ENCODE results near the gene FSTL3. TPM values are rescaled to one million over a fixed set of nuclear protein-coding genes. Genes with fewer than 3 reads are reported as not detected.

The FSTL3 gene
- total and polyA plus RNA-seq, 2 of the 8 experiments (the other 6 are each of a cell fraction or from before 2014, with no cell fraction given), result 8.1 to 11.8 TPM

DNA sequence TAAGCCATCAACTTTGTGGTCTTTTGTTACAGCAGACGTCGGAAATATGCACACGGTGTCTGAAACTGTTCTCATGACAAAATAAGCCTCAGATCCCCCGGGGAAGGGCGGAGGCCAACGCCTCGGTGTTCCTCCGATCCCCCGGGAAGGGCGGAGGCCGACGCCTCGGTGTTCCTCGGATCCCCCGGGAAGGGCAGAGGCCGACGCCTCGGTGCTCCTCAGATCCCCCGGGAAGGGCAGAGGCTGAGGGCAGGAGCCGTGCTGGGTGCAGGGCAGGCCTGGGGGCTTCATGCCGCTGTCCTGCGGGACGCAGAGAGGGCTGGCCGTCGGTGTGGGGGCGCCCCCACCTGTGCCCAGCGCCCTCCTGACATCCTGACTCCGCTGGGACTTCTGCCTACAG lies 31.8 kb upstream of the FSTL3 start:
- Histone ChIP-seq H4K5ac (ENCODE audit: insufficient read length, low read depth, low read length) (no peak overlapping the region), H3K18ac (ENCODE audit: extremely low read depth, low read length) (no peak overlapping the region), H3K9ac (replicated peaks in 1 of 4; ENCODE audit: extremely low read depth in 1 of 4, low read depth in 3 of 4, low read length in 3 of 4) (no peak overlapping the region), H2BK120ac (replicated peaks; ENCODE audit: low read depth, low read length) (no peak overlapping the region), H2AFZ (ENCODE audit: low read length) (no peak overlapping the region), H4K91ac (replicated peaks; ENCODE audit: insufficient read length, low read length) (no peak overlapping the region), H3K9me3 (ENCODE audit: insufficient read depth in 2 of 2, low read depth in 1 of 2, low read length in 1 of 2) (no peaks in the 10 kb centered on the region), H2AK5ac (ENCODE audit: low read depth, low read length) (no peak overlapping the region), H3K4me3 (ENCODE audit: extremely low read depth in 1 of 4, insufficient read depth in 2 of 4, low read depth in 3 of 4, low read length in 4 of 4) (no peak overlapping the region), H3K56ac (replicated peaks; ENCODE audit: insufficient read length, low read depth, low read length) (no peak overlapping the region), H4K8ac (ENCODE audit: extremely low read depth, insufficient read depth, low read length) (no peak overlapping the region), H3K27ac (ENCODE audit: low read depth, low read length) (no peak overlapping the region), H3K14ac (ENCODE audit: insufficient read length) (no peak overlapping the region), H3K23ac (ENCODE audit: insufficient read length) (no peak overlapping the region), H3K4me2 (ENCODE audit: insufficient read depth in 1 of 2, low read depth in 2 of 2, low read length in 2 of 2) (no peak overlapping the region), H2BK20ac (ENCODE audit: low read length) (no peak overlapping the region), H2BK12ac (ENCODE audit: low read depth, low read length) (no peak overlapping the region), H3K36me3 (ENCODE audit: control insufficient read depth in 2 of 4, insufficient read depth in 4 of 4, low read length in 3 of 4) (peaks cover 0 to 42% (median 16%) of the 10 kb centered on the region in 4 experiments; a peak in 6 of 8 replicates), H3K23me2 (ENCODE audit: low read depth, low read length) (peaks cover 2% of the 10 kb centered on the region; the same call in 1 of the 2 replicates), H3K79me1 (ENCODE audit: low read depth, low read length) (no peaks in the 10 kb centered on the region; the same call in 1 of the 2 replicates), H3K79me2 (ENCODE audit: control insufficient read depth in 1 of 2, insufficient read depth in 2 of 2, low read length in 2 of 2) (no peaks in the 10 kb centered on the region), H3K4me1 (replicated peaks in 1 of 4; ENCODE audit: control insufficient read depth in 3 of 4, insufficient read depth in 4 of 4, low read length in 3 of 4) (no peaks in the 10 kb centered on the region; a peak in 1 of 7 replicates), H2BK15ac (ENCODE audit: low read length) (no peak overlapping the region), H3K4ac (replicated peaks; ENCODE audit: insufficient read length, low read depth, low read length) (no peak overlapping the region), H2BK5ac (ENCODE audit: low read depth, low read length) (no peak overlapping the region), H3K27me3 (replicated peaks in 1 of 4; ENCODE audit: control insufficient read depth in 3 of 4, extremely low read depth in 1 of 4, insufficient read depth in 3 of 4, low read length in 3 of 4) (peaks cover 0 to under 1% (median 0%) of the 10 kb centered on the region in 4 experiments; a peak in 3 of 7 replicates), H4K20me1 (replicated peaks in 1 of 2; ENCODE audit: control insufficient read depth in 1 of 2, insufficient read depth in 2 of 2, low read length in 2 of 2) (peaks cover 5 to 11% of the 10 kb centered on the region in 2 experiments)
- ChIA-PET CTCF (ENCODE audit: partially characterized antibody) (interaction anchor here (0.6 kb wide), 1 partner anchor 18 kb away, joined by 4 read pairs; no protein-coding TSS in a partner anchor), POLR2A (ENCODE audit: partially characterized antibody) (no interaction called here)
- TF ChIP-seq MAX (IDR thresholded peaks at IDR 0.05), result no peak
- TF ChIP-seq USF2 (IDR thresholded peaks at IDR 0.05; ENCODE audit: low read length), result no peak
- TF ChIP-seq CHD1 (IDR thresholded peaks at IDR 0.05; ENCODE audit: low read depth, low read length), result no peak
- WGBS, 2 experiments (ENCODE audit: extremely low coverage in 1 of 2, insufficient coverage in 1 of 2, insufficient read length in 1 of 2, insufficient replicate concordance in 2 of 2, low coverage in 1 of 2, low lambda C conversion rate in 2 of 2, missing lambda C conversion rate in 1 of 2), result 91% methylated on average over 19 of the region's 28 CpGs; no CpG with 5 or more reads in 1 of the 2 experiments
- FAIRE-seq, result no peak
- DNase-seq (ENCODE audit: low read depth in 1 of 2, low spot score in 2 of 2), result no peak
